ENCODE data around the gene FMN1. TPM values are rescaled to one million over a fixed set of nuclear protein-coding genes. Genes with fewer than 3 reads are reported as not detected.

Gene FMN1
- total RNA-seq, 1 donor from 2014 or later = 1.6 TPM

GRCh38 chr15:33099739-33100138, 94.8 kb downstream of the FMN1 start:
- peaks cover 4% of the 10 kb centered on the region for H3K9me3 Mint-ChIP-seq
- no peak for DNase-seq (ENCODE audit: low spot score in 2 of 2, unreplicated experiment in 2 of 2)
- no peak for TF ChIP-seq CTCF (IDR thresholded peaks at IDR 0.05; ENCODE audit: unreplicated experiment)
- H3K4me1 Mint-ChIP-seq = peaks cover 2% of the 10 kb centered on the region
- no peak overlapping the region for H3K4me3 Mint-ChIP-seq
- peaks cover 17% of the 10 kb centered on the region for H3K27me3 Mint-ChIP-seq (ENCODE audit: low read depth)
- no peak overlapping the region for H3K27ac Mint-ChIP-seq
- H3K36me3 Mint-ChIP-seq = no peaks in the 10 kb centered on the region

- peaks cover 17% of the 10 kb centered on the region for H3K27me3 Mint-ChIP-seq (ENCODE audit: low read depth)
- H3K9me3 Mint-ChIP-seq = peaks cover 4% of the 10 kb centered on the region
- no peaks in the 10 kb centered on the region for H3K4me1 Mint-ChIP-seq
- no peak for TF ChIP-seq CTCF (IDR thresholded peaks at IDR 0.05; ENCODE audit: unreplicated experiment)
- H3K4me3 Mint-ChIP-seq = no peak overlapping the region
- no peak for DNase-seq (ENCODE audit: low spot score in 2 of 2, unreplicated experiment in 2 of 2)
- H3K36me3 Mint-ChIP-seq = no peaks in the 10 kb centered on the region
- no peak overlapping the region for H3K27ac Mint-ChIP-seq
Measured at GRCh38 chr15:33099213-33099612, 95.3 kb downstream of the FMN1 start.

DNA sequence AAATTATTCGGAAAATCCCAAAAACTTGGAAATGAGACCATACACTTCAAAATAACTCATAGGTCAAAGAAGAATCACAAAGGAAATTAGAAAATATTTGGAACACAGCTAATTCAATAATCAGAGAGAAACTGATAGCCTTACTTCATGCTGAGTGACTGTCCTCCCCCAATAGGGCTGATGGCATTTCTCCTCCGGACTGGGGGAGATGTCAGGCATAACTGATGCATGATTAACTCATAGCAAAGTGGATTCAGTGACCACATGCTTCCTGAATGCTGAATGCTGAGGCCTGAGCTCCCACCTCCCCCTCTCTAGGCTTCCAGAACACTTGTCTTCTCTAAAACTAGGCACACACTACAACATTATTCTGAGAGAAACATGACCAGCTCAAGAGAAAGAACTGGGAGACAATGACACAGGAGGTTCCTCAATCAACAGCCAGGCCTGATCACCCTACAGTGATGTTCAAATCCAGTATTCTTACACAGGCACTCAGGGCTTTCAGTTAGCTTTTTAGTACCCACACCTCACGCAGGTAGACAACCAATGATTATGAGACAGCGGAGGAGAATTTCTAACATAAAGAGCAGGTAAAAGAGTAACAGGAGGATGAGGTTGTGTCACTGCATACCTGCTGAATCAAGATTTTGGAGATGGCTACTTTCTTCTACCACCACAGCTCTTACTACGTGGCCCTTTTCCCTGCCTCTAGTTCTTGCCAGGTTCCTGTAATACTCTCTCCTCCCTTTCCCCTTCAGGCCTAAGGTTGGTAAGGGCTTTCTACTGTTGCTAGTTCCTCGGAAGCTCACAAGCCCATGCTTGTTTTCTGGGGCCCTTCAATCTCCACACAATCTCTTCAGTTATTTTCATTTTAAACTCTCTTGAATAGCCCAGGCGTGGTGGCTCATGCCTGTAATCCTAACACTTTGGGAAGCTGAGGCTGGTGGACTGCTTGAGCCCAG, 96.1 kb downstream of the FMN1 start:
- Mint-ChIP-seq H3K4me1 (no peaks in the 10 kb centered on the region), H3K27me3 (ENCODE audit: low read depth) (peaks cover 15% of the 10 kb centered on the region), H3K9me3 (peaks cover 4% of the 10 kb centered on the region), H3K27ac (no peak overlapping the region), H3K4me3 (no peak overlapping the region), H3K36me3 (no peaks in the 10 kb centered on the region)
- TF ChIP-seq CTCF (IDR thresholded peaks at IDR 0.05; ENCODE audit: unreplicated experiment) = no peak
- no peak for DNase-seq (ENCODE audit: low spot score in 2 of 2, unreplicated experiment in 2 of 2)

GRCh38 chr15:33096134-33096533, 98.4 kb downstream of the FMN1 start:
- DNase-seq (ENCODE audit: low spot score in 2 of 2, unreplicated experiment in 2 of 2) = no peak
- Mint-ChIP-seq H3K9me3 (peaks cover 4% of the 10 kb centered on the region), H3K27me3 (ENCODE audit: low read depth) (peaks cover 2% of the 10 kb centered on the region), H3K4me1 (no peaks in the 10 kb centered on the region), H3K4me3 (no peak overlapping the region), H3K27ac (no peak overlapping the region), H3K36me3 (no peaks in the 10 kb centered on the region)
- TF ChIP-seq CTCF (IDR thresholded peaks at IDR 0.05; ENCODE audit: unreplicated experiment) = no peak

- no peak for TF ChIP-seq CTCF (IDR thresholded peaks at IDR 0.05; ENCODE audit: unreplicated experiment)
- Mint-ChIP-seq H3K4me1 (no peaks in the 10 kb centered on the region), H3K9me3 (peaks cover 4% of the 10 kb centered on the region), H3K27me3 (ENCODE audit: low read depth) (peaks cover 2% of the 10 kb centered on the region), H3K4me3 (no peak overlapping the region), H3K36me3 (no peaks in the 10 kb centered on the region), H3K27ac (no peak overlapping the region)
- DNase-seq (ENCODE audit: low spot score in 2 of 2, unreplicated experiment in 2 of 2) = no peak
Measured at GRCh38 chr15:33095641-33096040, 98.9 kb downstream of the FMN1 start.

Data from mesothelial cell of epicardium (in vitro differentiated cells).